SK-N-SH (cell line): Measurements from ENCODE around the gene RPP21.
A peak's percentile ranks its signal among the peaks of the same experiment; 100 is the strongest.

Experiments used
- CTCF ChIP-seq: fragments of 200-600 bp; sonication (generic); IDR thresholded peaks from 2 replicates; pipeline ENCODE4 v1.6.1; 2017; ENCODE audit warnings: antibody characterized with exemption, mild to moderate bottlenecking, moderate library complexity
- EP300 ChIP-seq, 2 experiments: IDR thresholded peaks; 2 replicates each; pipeline versions ENCODE4 v1.4.0 to v1.6.1; 2012; ENCODE audit warnings: borderline replicate concordance in 1 of 2, low read depth in 1 of 2, low read length in 1 of 2
- EZH2phosphoT487 ChIP-seq: fragments of 200-600 bp; sonication (generic); IDR thresholded peaks from 2 replicates; pipeline ENCODE4 v1.6.1; 2017; ENCODE audit warnings: low read depth, mixed run types, mild to moderate bottlenecking, antibody characterized with exemption, moderate library complexity, borderline replicate concordance
- POLR2AphosphoS5 ChIP-seq: IDR thresholded peaks from 2 replicates; pipeline ENCODE4 v1.6.1; 2012; ENCODE audit warnings: low read depth, low read length
- RAD21 ChIP-seq: IDR thresholded peaks from 2 replicates; pipeline ENCODE4 v1.6.1; 2012; ENCODE audit warnings: mild to moderate bottlenecking, low read length
- RXRA ChIP-seq: IDR thresholded peaks from 2 replicates; pipeline ENCODE4 v1.4.0; 2012; ENCODE audit warnings: low read depth, mild to moderate bottlenecking, borderline replicate concordance
- TAF1 ChIP-seq: IDR thresholded peaks from 2 replicates; pipeline ENCODE4 v1.6.1; 2012; ENCODE audit warnings: low read depth, mild to moderate bottlenecking, low read length, moderate library complexity, borderline replicate concordance
- TCF12 ChIP-seq: IDR thresholded peaks from 2 replicates; pipeline ENCODE4 v1.4.0; 2012
- TEAD4 ChIP-seq: IDR thresholded peaks from 2 replicates; pipeline ENCODE4 v1.4.0; 2012; ENCODE audit warnings: mild to moderate bottlenecking, borderline replicate concordance; ENCODE audit not compliant: insufficient read depth
- YY1 ChIP-seq: IDR thresholded peaks from 2 replicates; pipeline ENCODE4 v1.4.0; 2012; ENCODE audit warnings: low read depth, mild to moderate bottlenecking
- ZBTB33 ChIP-seq: IDR thresholded peaks from 2 replicates; pipeline ENCODE4 v1.4.0; 2012; ENCODE audit warnings: low read depth, borderline replicate concordance
- TF ChIP-seq, protein P1 (sequence below): fragments of 150-350 bp; IDR thresholded peaks from 2 replicates; pipeline ENCODE4 v1.6.1; 2017; ENCODE audit warnings: antibody characterized with exemption, low read length, low read depth, borderline replicate concordance
- TF ChIP-seq, protein P2 (sequence below): IDR thresholded peaks from 2 replicates; pipeline ENCODE4 v1.4.0; 2012; ENCODE audit warnings: low read depth
- TF ChIP-seq, protein P3 (sequence below): IDR thresholded peaks from 2 replicates; pipeline ENCODE4 v1.6.1; 2012; ENCODE audit warnings: mild to moderate bottlenecking, low read depth, low read length, moderate library complexity

DNA sequence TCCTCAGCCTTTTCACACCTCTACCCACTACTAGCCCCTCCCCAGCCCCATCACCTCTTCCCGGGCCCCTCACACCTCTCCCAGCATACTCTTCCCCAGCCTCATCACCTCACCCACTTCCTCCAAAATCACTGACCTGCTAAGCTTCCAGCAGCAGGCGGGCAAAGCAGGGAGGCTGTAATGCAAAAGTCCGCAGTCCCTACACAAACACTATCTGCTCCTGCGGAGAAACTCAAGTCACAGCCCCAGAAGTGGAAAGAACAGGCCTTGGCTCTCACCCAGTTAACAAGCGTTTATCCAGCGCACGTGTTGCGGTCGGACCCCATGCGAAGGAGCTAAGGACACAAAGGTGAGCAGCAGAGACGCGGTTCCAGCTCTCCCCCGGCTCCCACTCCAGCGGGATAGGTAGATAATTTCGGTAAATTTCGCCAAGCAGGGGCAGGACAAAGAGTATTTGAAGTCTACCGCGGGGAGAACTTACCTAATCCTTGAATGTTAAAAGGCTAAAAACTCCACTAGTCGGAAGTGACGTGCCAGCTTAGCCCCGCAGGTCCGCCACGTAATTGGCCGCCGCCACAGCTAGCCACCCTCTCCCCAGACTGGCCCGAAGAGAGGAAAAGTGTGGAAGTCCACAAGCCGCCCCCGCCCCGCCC lies 19.0 kb upstream of the RPP21 start:
- TF ChIP-seq POLR2AphosphoS5 (peak; percentile 3; the same call in 1 of the 2 replicates), CTCF (no peak), RAD21 (no peak), TEAD4 (no peak), EP300 (IDR thresholded peaks at IDR 0.05; ENCODE audit: borderline replicate concordance in 1 of 2, low read depth in 1 of 2, low read length in 1 of 2) (no peak), TAF1 (peak; percentile 26; the same call in 1 of the 2 replicates), TCF12 (no peak), YY1 (no peak), ZBTB33 (no peak), EZH2phosphoT487 (no peak), RXRA (no peak)
- TF ChIP-seq, protein P1, sequence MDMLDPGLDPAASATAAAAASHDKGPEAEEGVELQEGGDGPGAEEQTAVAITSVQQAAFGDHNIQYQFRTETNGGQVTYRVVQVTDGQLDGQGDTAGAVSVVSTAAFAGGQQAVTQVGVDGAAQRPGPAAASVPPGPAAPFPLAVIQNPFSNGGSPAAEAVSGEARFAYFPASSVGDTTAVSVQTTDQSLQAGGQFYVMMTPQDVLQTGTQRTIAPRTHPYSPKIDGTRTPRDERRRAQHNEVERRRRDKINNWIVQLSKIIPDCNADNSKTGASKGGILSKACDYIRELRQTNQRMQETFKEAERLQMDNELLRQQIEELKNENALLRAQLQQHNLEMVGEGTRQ, result no peak
- TF ChIP-seq, protein P2, sequence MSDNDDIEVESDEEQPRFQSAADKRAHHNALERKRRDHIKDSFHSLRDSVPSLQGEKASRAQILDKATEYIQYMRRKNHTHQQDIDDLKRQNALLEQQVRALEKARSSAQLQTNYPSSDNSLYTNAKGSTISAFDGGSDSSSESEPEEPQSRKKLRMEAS, result peak; percentile 92
- TF ChIP-seq, protein P3, sequence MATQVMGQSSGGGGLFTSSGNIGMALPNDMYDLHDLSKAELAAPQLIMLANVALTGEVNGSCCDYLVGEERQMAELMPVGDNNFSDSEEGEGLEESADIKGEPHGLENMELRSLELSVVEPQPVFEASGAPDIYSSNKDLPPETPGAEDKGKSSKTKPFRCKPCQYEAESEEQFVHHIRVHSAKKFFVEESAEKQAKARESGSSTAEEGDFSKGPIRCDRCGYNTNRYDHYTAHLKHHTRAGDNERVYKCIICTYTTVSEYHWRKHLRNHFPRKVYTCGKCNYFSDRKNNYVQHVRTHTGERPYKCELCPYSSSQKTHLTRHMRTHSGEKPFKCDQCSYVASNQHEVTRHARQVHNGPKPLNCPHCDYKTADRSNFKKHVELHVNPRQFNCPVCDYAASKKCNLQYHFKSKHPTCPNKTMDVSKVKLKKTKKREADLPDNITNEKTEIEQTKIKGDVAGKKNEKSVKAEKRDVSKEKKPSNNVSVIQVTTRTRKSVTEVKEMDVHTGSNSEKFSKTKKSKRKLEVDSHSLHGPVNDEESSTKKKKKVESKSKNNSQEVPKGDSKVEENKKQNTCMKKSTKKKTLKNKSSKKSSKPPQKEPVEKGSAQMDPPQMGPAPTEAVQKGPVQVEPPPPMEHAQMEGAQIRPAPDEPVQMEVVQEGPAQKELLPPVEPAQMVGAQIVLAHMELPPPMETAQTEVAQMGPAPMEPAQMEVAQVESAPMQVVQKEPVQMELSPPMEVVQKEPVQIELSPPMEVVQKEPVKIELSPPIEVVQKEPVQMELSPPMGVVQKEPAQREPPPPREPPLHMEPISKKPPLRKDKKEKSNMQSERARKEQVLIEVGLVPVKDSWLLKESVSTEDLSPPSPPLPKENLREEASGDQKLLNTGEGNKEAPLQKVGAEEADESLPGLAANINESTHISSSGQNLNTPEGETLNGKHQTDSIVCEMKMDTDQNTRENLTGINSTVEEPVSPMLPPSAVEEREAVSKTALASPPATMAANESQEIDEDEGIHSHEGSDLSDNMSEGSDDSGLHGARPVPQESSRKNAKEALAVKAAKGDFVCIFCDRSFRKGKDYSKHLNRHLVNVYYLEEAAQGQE, result no peak
